ENCODE results near the gene TBC1D2B. TPM values are rescaled to one million over a fixed set of nuclear protein-coding genes. Genes with fewer than 3 reads are reported as not detected.

The TBC1D2B gene
- total RNA-seq, 4 donors from 2014 or later = 31.3 to 58.8 (median 32.7) TPM

Small RNA genes within 50 kb of the gene (small RNA-seq; reads per million reads assigned to genes)
- gene RF00092 = 0 reads per million in 3 donors

Other genes starting within 250 kb of the TBC1D2B start
- gene SH2D7, start 14.8 kb upstream of the TBC1D2B start, total RNA-seq = not detected
- 10 to 100 TPM; 11.4 to 18.3 (median 15.9) TPM for gene CIB2, start 53.7 kb upstream of the TBC1D2B start, total RNA-seq
- 100 to 1,000 TPM in 1 of 4 donors, 10 to 100 TPM in 3; 59.4 to 122 (median 78.1) TPM for gene IDH3A, start 71.7 kb upstream of the TBC1D2B start, total RNA-seq
- 1 to 10 TPM in 3 of 4 donors, under 1 TPM in 1; 0.33 to 2.5 (median 1.8) TPM for gene ACSBG1, start 156.9 kb upstream of the TBC1D2B start, total RNA-seq
- gene DNAJA4, start 186.9 kb upstream of the TBC1D2B start, total RNA-seq = 10 to 100 TPM; 11.8 to 23.5 (median 15.8) TPM
- 10 to 100 TPM; 34.7 to 52.7 (median 42.7) TPM for gene SKIC8, start 221.9 kb upstream of the TBC1D2B start, total RNA-seq

All from esophagus muscularis mucosa (tissue), 4 donors.